Testis (tissue), 2 donors: Measurements from ENCODE around the gene CRTC2.

ENCODE experiments used
- CTCF ChIP-seq, 3 experiments: fragments of 450-650 bp in 2 of 3; fragments of 200-600 bp in 1 of 3; sonication (generic) in 1 of 3; IDR thresholded peaks; one replicate each; pipeline ENCODE4 v1.5.1; 2016 to 2019; ENCODE audit warnings: antibody characterized with exemption in 3 of 3, mild to moderate bottlenecking in 2 of 3, moderate library complexity in 1 of 3
- POLR2A ChIP-seq: fragments of 450-650 bp; IDR thresholded peaks from one replicate; pipeline ENCODE4 v1.6.1; 2017; ENCODE audit warnings: antibody characterized with exemption, mild to moderate bottlenecking, moderate library complexity

DNA sequence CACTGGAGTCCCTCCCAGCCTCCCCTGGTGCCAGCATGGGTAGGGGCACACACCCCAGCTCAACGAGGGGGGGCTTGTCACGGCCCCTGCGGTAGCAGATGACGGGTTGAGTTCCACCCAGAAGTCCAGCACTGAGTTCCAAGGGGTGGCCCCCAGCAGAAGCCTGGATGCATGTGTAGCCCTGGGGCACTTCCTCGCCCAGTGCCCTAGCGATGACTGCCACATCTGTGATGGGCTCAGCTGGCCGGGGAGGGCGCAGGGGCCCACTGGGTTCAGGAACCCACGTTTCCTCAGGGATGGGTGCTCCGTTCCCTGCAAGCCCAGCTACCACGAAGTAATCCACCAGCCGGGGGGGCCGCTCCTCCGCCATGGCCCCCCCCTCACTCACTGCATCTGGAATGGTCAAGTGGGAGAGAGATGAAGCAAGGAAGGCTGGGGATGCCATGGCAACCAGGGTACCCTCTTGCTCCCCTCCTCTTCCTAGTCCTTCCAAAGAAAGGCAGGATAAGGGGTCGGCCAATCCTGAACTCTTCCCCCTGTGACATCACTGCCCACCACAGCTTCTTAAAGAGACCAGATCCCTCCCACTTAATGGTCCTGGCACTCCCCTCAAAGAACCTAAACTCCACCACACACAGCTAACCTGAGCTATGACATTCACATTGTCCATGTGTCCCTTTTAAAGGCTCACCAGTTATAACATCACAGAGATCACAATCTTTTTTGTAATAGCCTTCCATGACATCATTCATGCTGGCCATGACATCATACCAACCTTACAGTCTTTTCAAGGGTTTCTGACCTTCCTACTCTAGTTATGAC is 14.2 kb downstream of the CRTC2 start:
- TF ChIP-seq CTCF (IDR thresholded peaks at IDR 0.05) (no peak), POLR2A (no peak)
